HFFc6 (cell line): Measurements from ENCODE around the gene RALGPS1. TPM values are rescaled to one million over a fixed set of nuclear protein-coding genes. Genes with fewer than 3 reads are reported as not detected.

Experiments used
- DNase-seq: peaks from one replicate; pipeline ENCODE4 v3.0.0-alpha.2; 2018
- H3K27ac Mint-ChIP-seq: 2 replicates; pipeline ENCODE4 v1.8.0; 2020; ENCODE audit warnings: mild to moderate bottlenecking, mixed read lengths
- H3K27me3 Mint-ChIP-seq: 2 replicates; pipeline ENCODE4 v1.8.0; 2021; ENCODE audit warnings: mild to moderate bottlenecking, moderate library complexity, mixed read lengths; ENCODE audit not compliant: insufficient read depth
- H3K36me3 Mint-ChIP-seq: 2 replicates; pipeline ENCODE4 v1.8.0; 2021; ENCODE audit warnings: low read depth, mixed read lengths
- H3K4me1 Mint-ChIP-seq: 2 replicates; pipeline ENCODE4 v1.8.0; 2020; ENCODE audit warnings: low read depth, mixed read lengths
- H3K4me3 Mint-ChIP-seq: 2 replicates; pipeline ENCODE4 v1.8.0; 2020; ENCODE audit warnings: mild to moderate bottlenecking, moderate library complexity, mixed read lengths
- H3K9me3 Mint-ChIP-seq: 2 replicates; pipeline ENCODE4 v1.8.0; 2020; ENCODE audit warnings: mild to moderate bottlenecking, mixed read lengths
- CTCF ChIP-seq: fragments of 200-600 bp; sonication (generic); IDR thresholded peaks from 2 replicates; pipeline ENCODE4 v1.5.0; 2021; ENCODE audit warnings: antibody characterized with exemption, mild to moderate bottlenecking
- total RNA-seq, 6 experiments: library from RNA; stranded (reverse); fragmentation: NEBNext Ultra II Directional; extraction: Animal tissue kit (Norgen Biotek cat#: 25700); gene quantifications; 2 replicates in 1 of 6; 3 replicates in 5 of 6; pipeline ENCODE4 v1.2.3, GENCODE V29; 2021

Gene RALGPS1
- total RNA-seq, 6 experiments from 2014 or later: 0.68 to 1.6 (median 1.1) TPM

- DNase-seq: no peak
Observed at GRCh38 chr9:127081250-127082185, 166.9 kb downstream of the RALGPS1 start.

DNA sequence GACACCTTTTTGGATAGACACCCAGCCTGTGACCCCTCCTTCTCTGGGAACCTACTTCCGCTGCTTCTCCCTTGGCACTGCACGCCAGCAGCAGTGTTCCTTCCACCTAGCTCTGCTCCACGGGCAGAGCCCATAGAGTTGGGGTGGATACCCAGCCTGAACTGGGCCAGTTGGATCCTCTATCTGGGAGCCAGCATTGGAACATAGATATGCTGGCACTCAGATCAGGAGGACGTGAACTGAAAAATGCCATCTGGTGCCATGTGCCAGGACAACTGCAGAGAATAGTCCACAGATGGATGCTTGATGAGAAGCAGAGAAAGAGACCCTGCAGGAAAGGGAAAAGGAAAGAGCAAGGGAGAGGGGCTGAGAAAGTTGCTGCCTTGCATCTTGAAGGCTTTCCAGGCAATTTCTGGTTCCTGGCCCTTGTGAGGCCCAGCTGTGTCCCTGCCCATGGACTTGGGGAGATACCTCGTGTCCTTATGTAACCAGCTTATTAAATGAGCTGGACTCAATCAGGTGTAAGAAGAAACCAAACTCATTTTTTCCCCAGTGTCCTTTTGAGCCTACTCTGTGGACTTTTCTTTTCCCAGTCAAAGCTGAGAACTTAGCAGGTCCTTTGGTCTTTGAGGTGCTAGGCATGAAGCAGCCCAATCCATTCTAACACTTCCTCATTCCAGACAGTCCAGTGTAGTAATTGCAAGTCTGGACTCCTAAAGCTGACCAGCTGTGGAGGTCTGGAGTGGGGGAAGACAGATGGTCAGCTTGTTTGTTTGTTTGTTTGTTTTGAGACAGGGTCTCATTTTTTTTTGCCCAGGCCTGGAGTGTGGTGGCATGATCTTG, 168.8 kb downstream of the RALGPS1 start:
- peaks cover 6% of the 10 kb centered on the region; the same call in 1 of the 2 replicates for H3K9me3 Mint-ChIP-seq
- H3K27me3 Mint-ChIP-seq: peaks cover 10% of the 10 kb centered on the region
- no peak overlapping the region for H3K27ac Mint-ChIP-seq
- H3K4me1 Mint-ChIP-seq: no peaks in the 10 kb centered on the region
- DNase-seq: no peak
- H3K4me3 Mint-ChIP-seq: no peak overlapping the region
- H3K36me3 Mint-ChIP-seq: peaks cover 5% of the 10 kb centered on the region; the same call in 1 of the 2 replicates
- no peak for TF ChIP-seq CTCF

More at GRCh38 chr9:127081250-127082185, 166.9 kb downstream of the RALGPS1 start:
- TF ChIP-seq CTCF: no peak
- H3K9me3 Mint-ChIP-seq: peaks cover 6% of the 10 kb centered on the region; the same call in 1 of the 2 replicates
- peaks cover 9% of the 10 kb centered on the region; the same call in 1 of the 2 replicates for H3K4me1 Mint-ChIP-seq
- peaks cover 17% of the 10 kb centered on the region for H3K27me3 Mint-ChIP-seq
- H3K27ac Mint-ChIP-seq: no peak overlapping the region
- 0 out of 2 replicates have a peak, but pooled peaks cover 5% of the 10 kb centered on the region for H3K36me3 Mint-ChIP-seq
- H3K4me3 Mint-ChIP-seq: no peak overlapping the region

DNA sequence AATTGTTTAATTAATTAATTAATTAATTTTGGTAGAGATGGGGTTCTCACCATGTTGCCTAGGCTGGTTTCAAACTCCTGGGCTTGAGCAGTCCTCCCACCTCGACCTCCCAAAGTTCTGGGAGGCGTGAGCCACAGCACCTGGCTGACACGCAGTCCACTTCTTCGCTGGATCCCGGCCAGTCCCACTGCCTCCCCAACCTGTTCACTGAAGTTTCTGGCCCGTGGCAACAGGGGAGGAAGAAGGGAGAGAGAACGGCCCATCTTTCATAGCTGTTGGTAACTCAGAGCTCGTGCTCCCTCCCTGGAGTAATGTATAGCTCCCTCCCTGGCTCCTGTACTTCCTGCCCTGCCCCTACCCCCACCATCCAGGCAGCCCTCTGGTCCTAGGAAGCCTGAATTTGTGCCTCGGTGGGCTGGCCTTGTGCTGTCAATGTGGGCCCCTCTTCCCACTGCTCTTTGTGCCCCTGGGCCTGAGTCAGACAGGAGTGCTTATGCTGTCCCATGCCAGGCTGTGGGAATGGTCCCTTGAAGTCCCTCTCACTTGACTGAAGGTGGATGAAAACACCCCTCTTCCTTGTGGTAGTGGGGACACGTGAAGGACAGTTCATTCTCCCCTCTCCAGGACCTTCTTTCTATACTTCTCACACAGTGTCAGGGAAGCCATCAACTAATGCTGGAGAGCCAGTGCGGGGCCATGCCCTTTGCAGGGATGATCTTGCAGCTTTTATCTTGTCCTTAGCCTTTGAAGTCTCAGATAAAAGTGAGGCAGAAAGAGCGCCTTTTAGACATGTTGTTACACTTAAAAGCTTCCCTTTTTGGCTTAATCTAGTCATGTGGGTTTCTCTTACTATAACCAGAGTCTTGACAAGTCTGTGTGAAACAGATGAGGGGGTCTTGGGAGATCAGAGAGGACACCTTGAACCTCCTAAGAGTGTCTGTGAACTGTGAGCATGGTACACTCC, 169.8 kb downstream of the RALGPS1 start:
- H3K9me3 Mint-ChIP-seq: peaks cover 5% of the 10 kb centered on the region; the same call in 1 of the 2 replicates
- H3K4me3 Mint-ChIP-seq: no peak overlapping the region
- H3K27ac Mint-ChIP-seq: no peak overlapping the region
- peaks cover 10% of the 10 kb centered on the region for H3K27me3 Mint-ChIP-seq
- no peak for TF ChIP-seq CTCF
- peaks cover 4% of the 10 kb centered on the region; the same call in 1 of the 2 replicates for H3K36me3 Mint-ChIP-seq
- DNase-seq: no peak
- H3K4me1 Mint-ChIP-seq: no peaks in the 10 kb centered on the region

DNA sequence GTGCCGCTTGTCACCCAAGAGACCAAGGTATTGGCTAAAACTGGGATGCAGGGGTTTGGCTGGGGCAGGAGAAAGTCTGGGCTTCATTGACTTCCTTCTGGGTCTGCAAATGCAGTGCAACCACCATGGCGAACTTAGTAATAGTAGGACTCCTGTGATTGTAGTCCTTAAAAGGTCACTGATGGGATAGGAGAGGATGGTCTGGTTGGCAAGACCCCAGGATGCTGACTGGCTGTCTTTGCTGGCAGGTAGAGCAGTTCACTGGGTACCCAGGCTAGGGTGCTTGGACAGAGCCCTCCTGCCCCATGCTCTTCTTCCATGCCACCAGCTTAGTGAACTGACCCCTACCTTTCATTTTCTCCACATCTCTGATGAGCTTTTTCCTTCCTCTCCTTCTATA, 170.6 kb downstream of the RALGPS1 start:
- Mint-ChIP-seq H3K4me1 (no peaks in the 10 kb centered on the region), H3K27me3 (peaks cover 10% of the 10 kb centered on the region), H3K36me3 (no peaks in the 10 kb centered on the region; the same call in 1 of the 2 replicates), H3K4me3 (no peak overlapping the region), H3K27ac (no peak overlapping the region), H3K9me3 (no peaks in the 10 kb centered on the region)
- TF ChIP-seq CTCF: no peak
- DNase-seq: no peak
